GM13976 (cell line): ENCODE measurements around the gene ATXN7.

ENCODE experiments used
- DNase-seq: peaks from one replicate; pipeline ENCODE4 v3.0.0; 2012; ENCODE audit warnings: low spot score
- in situ Hi-C: fragments of 300-500 bp; cut with MboI; formaldehyde crosslinking; loops from one replicate; pipeline ENCODE4 v1.12.0; 2022; ENCODE audit warnings: low sequenced_read_pairs, mixed read lengths, inconsistent platforms; ENCODE audit not compliant: unreplicated experiment
- TF ChIP-seq, protein P1 (sequence below): IDR thresholded peaks from 2 replicates; pipeline ENCODE4 v1.5.1; 2012; ENCODE audit warnings: borderline replicate concordance, mild to moderate bottlenecking; ENCODE audit not compliant: insufficient read depth; ENCODE audit errors: extremely low read depth, missing control alignments, control extremely low read depth

The ATXN7 gene

DNA sequence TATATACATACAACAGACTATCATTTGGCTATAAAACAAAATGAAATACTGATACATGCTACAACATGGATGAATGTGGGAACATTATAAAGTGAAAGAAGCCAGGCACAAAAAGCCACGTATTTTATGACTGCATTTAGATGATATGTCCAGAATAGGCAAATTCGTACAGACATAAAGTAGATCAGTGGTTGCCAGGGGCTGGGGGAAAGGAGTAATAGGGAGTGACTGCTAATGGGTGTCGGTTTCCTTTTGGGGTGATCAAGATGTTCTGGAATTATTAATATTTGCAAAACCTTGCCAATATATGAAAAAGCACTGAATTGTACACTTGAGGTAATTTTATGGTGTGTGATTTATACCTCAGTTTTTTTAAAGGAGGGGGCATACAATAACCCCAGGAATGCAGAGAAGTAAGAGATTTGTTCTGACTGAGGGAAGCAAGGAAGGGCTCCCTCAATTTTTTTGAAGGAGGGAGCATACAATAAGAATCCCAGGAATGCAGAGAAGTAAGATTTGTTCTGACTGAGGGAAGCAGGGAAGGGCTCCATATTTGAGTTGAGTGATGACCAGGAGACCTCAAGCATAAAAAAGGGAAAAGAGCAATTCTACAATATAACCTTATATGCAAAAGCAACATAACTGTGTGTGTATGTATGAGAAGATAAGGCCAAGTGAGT, 153.4 kb downstream of the ATXN7 start:
- TF ChIP-seq, protein P1, sequence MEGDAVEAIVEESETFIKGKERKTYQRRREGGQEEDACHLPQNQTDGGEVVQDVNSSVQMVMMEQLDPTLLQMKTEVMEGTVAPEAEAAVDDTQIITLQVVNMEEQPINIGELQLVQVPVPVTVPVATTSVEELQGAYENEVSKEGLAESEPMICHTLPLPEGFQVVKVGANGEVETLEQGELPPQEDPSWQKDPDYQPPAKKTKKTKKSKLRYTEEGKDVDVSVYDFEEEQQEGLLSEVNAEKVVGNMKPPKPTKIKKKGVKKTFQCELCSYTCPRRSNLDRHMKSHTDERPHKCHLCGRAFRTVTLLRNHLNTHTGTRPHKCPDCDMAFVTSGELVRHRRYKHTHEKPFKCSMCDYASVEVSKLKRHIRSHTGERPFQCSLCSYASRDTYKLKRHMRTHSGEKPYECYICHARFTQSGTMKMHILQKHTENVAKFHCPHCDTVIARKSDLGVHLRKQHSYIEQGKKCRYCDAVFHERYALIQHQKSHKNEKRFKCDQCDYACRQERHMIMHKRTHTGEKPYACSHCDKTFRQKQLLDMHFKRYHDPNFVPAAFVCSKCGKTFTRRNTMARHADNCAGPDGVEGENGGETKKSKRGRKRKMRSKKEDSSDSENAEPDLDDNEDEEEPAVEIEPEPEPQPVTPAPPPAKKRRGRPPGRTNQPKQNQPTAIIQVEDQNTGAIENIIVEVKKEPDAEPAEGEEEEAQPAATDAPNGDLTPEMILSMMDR, result no peak
- DNase-seq, result no peak
- in situ Hi-C loops, result no loop called here

DNA sequence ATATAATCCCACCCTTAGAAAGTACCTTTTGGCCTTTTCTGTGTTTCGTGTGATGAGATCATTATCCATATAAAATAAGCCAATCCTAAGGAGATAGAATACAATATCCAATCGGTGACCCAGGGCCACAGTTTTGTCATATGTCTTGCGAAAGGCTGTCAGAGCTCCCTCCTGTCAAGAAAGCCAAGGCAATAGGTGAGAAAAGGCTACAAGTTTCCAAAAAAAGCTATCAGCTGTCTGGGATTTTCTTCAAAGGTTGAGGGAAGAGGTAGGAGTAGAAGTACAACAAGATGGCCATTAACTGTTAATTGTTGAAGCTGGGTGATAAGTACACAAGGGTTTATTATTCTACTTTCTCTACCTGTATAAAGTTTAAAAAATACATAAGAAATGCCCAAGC, 155.6 kb downstream of the ATXN7 start:
- no peak for DNase-seq
- in situ Hi-C loops, result no loop called here
- TF ChIP-seq, protein P1, result no peak

DNA sequence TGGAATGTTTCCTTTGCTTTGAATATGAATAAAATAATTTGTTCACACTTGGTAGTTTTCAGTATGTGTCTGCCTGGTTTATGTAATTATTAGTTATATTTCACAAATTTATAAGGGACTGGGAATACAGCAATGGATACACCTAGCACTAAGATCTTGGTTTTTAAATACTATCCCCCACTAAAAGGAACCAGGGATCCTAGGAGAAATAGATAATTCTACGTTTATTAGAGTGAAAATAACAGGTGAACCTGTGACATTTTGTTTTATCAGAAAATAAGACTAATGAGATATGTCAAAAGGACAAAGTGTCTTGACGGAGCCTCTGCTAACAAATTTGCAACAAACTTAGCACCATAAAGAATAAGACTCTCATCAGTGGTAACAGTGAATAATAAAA, 156.2 kb downstream of the ATXN7 start:
- no peak for DNase-seq
- in situ Hi-C loops, result loop anchor here (10.0 kb wide), 1 partner anchor 445 kb away; no protein-coding TSS in a partner anchor
- TF ChIP-seq, protein P1, result no peak

DNA sequence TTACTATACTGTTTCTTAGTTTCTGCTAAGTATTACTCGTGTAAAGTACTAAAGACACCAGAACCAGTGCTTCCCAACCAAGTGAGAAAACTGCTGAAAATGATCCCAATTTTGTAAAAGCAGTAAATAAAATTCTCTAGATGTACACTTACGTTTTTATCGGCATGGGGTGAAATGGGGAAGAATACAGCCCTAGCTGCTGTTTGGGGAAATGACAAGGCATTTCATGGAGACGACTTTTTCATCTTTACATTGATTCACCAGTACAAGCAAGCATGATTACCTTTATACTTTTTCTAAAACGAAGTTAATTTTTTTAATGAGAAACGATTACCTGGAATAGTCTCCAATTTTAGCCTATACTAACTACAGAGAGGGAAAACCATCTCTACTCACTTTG, 158.3 kb downstream of the ATXN7 start:
- in situ Hi-C loops, result loop anchor here (10.0 kb wide), 1 partner anchor 443 kb away; no protein-coding TSS in a partner anchor
- TF ChIP-seq, protein P1, result no peak
- DNase-seq, result no peak

DNA sequence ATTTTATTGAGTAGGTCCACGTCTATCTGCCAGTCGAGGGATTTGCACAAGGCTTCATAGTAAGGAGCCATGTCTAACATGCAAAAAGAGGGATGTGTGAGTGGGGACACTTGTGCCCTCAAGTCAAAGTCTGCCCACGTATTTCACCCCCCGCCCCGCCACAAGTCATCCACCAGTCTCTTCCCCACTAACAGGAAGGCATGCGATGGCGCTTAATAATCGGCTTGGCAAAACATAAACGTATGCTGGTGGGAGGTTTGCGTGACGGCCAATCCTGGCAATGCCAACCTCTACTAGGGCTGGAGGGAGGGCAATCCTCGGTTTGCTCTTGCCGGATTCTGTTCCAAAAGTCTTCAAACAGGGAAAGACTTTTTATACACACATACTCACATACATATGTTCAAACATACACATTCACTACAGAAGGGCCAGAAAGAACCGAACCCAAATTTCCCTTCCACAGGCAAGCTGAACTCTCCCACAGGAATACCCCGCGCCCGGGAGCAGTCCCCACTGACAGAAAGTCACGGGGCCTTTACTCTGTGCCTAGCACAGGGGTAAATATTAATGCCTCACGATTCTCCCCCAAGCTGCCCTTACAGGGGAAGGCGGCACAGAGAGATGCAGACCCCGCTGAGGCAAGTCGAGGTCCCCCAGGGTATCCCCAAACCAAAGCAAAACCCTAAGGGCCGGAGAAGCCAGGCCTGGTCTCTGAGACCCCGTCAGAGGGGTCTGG, 159.0 kb downstream of the ATXN7 start:
- DNase-seq, result no peak
- TF ChIP-seq, protein P1, result no peak
- in situ Hi-C loops, result loop anchor here (10.0 kb wide), 1 partner anchor 442 kb away; no protein-coding TSS in a partner anchor

DNA sequence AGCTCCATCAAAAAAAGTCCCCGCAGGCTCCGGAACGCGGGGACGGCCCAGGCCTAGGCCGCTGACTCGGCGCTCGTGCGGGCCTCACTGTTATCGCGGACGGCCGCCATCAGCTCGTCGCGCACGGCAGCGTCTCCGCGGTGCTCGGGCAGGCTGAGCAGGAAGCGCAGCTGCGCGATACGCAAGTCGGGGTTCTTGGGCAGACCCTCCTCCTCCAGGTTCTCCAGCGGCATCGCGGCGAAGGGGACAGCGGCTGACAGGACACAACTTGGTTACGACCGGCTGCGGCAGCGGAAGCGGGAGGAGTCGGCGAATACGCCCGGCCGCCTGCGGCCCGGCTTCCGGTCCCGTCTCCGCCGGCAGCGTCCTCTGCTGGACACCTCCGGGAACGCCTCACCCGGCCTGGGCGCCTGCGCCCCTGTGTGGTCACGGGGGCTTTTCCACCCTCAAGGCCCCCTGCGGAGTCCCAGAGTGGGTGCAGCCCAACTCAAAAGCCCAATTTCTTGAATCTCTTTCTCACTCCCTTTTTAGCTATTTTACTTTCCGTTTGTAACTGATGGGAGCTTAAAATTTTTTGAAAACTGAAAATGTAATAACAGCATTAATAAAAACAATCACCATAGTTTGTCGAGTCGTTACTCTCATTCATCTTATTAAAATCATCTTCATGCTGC, 159.7 kb downstream of the ATXN7 start, which contains the start of gene PSMD6:
Gene PSMD6 (minus strand): TSS at position 308 of the 674 bp plus-strand sequence. CDS start 75 bp downstream, at position 233.
- DNase-seq, result peak; percentile 92
- in situ Hi-C loops, result loop anchor here (10.0 kb wide), 1 partner anchor 441 kb away; no protein-coding TSS in a partner anchor
- TF ChIP-seq, protein P1, result peak; percentile 100
